Measurements from ENCODE around the gene F2RL3.

- TF ChIP-seq CTCF (IDR thresholded peaks at IDR 0.05) (no peak), ZFX (IDR thresholded peaks at IDR 0.05; ENCODE audit: borderline replicate concordance) (no peak)
Observed at GRCh38 chr19:16873594-16873993, 15.2 kb upstream of the F2RL3 start.

Measured in 22Rv1 (cell line).